Stimulated activated CD4-positive, alpha-beta T cell treated with anti-CD3 and anti-CD28 coated beads, Interleukin-2, amount 100 ng/mL, for 4 hours (primary cell): ENCODE measurements around the gene WFDC2.
"Not testable (repeated sequence)": the region's sequence is repeated elsewhere in the genome, so short reads cannot be mapped to it uniquely, and the experiment has no call there.

Experiments
- DNase-seq: peaks from one replicate; pipeline ENCODE4 v3.0.0-alpha.2; 2020; ENCODE audit warnings: low read depth

WFDC2 gene

GRCh38 chr20:45452238-45452637, 17.3 kb upstream of the WFDC2 start:
- no peak for DNase-seq

DNA sequence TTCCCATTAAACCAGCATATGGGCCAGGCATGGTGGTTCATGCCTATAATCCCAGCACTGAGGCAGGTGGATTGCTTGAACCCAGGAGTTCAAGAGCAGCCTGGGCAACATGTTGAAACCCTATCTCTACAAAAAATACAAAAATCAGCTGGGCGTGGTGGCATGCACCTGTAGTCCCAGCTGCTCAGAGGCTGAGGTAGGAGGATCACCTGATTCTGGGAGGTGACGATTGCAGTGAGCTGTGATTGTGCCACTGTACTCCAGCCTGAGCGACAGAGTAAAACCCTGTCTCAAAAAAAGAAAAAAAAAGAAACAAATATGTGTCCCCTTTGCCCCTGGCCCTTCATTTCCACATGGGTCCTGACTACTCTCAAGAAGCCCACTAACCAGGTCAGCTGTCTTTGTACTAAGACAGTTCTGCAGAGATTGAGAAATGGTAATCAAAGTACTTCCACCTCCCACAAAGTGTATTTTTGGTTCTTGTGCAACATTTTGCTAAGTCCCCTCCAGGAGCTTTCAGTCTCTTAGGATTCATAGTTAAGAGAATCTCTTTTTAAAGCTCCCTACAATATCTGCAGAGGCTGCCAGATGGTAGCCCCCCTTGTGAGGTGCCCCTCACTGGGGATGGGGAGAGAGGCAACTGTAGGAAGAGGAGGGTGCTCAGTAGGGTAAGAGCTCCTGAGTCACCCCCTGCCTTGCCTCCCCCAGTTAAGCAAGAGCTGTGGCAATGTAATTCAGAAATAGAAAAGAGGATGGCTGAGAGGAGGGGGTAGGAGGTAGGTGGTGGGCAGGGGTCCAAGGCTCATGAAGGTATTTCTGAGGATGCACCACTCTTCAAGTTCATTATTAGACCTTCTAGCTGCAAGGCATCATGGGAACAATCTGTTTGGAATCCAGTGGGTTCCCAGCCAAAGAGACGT, 16.5 kb upstream of the WFDC2 start:
- no peak for DNase-seq

DNA sequence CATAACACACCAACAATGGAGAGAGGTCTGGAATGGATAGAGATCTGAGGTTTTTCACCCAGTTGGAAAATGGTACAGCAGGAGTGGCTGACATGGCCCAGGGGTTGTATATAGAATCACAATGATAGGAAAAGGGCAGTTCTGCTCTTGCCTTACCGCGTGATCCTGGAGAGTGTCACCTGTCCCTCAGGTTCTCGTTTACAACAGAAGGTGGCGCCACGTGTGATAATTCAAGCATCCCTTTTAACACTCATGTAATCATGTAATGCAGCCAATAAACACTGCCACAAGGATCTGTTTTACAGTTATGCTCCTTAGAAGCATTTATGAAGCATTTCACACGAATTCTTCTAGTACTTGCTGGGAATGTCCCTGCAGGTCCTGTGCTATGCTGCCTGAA, 12.9 kb upstream of the WFDC2 start:
- DNase-seq: no peak

DNA sequence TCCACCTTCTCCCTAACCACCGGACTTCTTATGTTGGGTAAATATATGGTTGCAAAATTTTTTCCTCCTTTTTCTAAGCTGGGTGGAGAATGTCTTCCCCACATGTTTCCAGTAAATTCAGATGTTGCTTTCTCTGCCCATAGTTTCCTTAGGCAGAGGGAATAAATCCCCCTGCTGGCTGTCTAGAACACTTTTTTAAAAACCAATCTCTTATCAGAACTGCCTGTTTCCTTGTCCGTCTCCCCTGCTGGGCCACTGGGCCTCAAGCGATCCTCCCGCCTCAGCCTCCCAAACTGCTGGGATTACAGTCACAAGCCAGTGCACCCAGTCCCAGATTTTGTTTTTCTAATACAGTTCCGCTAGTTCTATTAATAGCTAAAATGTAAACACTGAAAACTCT, 9.9 kb upstream of the WFDC2 start:
- DNase-seq: no peak

DNA sequence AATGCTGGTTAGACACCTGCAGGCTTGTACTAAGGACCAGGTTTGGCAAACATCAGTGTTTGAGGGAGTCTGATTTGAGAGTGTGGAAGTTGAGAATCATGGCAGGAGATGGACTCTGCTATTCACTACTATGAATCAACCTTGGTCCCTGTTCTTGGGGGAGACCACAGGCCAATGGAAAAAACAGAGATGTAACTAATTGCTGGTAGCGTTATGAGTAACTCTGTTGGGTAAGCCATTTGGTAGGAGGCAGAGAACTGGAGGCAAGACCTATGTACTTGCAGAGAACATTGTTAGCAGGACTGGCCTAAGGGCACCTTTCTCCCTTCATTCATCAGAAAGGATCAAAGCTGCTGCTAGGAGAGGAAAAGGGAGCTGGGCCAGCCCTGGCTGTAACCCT, 8.3 kb upstream of the WFDC2 start:
- DNase-seq: no peak

DNA sequence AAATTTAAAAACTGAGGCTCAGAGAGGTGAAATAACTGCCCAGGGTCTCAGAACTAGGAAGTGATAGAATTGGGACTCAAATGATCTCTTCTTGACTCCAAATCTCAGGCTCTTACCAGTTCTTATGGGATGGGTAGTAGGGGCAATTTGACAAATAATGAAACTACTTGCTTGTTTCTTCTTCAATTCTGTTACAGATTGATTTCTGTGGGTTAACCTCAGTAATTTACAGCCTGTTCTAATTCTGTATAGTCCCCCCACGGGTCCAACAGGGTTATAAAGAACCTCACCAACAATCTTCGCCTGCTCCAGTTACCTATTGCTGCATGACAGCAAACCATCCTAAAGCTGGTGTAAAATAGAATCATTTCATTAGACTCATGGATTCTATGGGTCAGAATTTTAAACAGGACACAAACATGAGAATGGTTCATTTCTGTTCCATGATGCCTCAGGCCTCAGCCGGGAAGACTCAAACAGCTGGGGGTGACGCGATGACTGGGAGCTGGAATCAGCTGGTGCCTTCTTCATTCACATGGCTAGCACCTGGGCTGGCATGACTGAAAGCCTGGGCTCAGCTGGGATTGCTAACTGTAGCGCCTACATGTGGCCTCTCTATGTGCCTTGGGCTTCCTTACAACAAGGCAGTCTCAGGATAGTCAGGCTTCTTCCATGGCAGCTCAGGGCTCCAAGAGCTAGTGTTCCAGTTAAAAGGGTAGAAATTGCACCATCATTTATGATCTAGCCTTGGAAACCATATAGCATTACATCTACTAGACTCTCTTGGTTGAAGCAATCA, 6.6 kb upstream of the WFDC2 start:
- no peak for DNase-seq

GRCh38 chr20:45463709-45464108, 5.8 kb upstream of the WFDC2 start:
- no peak for DNase-seq

- DNase-seq: no peak
These were observed 3.9 kb upstream of the WFDC2 start for GRCh38 chr20:45465491-45466266.

DNA sequence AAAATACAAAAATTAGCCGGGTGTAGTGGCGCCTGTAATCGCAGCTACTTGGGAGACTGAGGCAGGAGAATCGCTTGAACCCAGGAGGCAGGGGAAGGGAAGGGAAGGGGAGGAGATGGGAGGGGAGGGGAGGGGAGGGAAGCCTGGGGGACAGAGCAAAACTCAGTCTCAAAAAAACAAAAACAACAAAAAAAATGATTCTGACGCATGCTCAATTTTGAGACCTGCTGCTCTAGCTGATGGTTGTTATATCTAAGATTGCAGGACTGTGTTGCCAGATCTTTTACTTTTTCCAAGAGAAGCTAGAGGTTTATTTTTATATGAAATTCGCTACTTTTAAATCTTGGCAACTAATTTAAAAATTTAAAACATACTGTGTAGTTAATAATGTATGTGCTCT, 2.4 kb upstream of the WFDC2 start:
- DNase-seq: no peak

GRCh38 chr20:45467861-45468260, 1.7 kb upstream of the WFDC2 start:
- DNase-seq: no peak

DNA sequence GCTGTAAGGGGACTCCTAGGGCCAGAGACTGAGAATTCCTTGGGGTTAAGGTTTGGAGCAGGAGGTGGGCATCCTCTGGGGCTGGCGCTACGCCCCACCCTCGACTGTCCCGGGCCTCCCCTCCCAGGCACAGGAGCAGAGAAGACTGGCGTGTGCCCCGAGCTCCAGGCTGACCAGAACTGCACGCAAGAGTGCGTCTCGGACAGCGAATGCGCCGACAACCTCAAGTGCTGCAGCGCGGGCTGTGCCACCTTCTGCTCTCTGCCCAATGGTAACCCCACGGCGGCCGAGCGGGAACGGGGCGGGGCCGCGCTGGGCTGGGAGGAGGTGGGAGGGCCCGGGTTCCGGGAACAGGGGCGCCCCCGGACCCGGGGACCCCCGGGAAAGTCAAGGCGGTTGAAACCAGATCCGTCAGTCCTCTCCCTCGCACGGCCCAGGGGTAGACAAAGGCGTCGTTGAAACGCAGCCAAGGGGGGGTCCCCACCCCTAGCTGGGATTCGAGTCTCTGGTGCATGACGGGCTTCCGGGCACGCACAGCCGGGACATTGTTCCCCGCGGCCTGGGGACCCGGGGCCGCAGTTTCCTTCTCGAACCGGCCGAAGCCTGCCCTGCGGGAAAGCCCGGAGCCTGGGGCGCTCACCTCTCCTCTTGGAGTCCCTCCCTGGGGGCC, 844 bp downstream of the WFDC2 start:
- DNase-seq: no peak

GRCh38 chr20:45470937-45471336, 1.4 kb downstream of the WFDC2 start:
- no peak for DNase-seq

GRCh38 chr20:45472286-45472685, 2.7 kb downstream of the WFDC2 start:
- not testable (repeated sequence) for DNase-seq

- DNase-seq: not testable (repeated sequence)
These were observed 8.1 kb downstream of the WFDC2 start for GRCh38 chr20:45477530-45478148.

GRCh38 chr20:45479822-45480221, 10.3 kb downstream of the WFDC2 start:
- DNase-seq: no peak

- DNase-seq: no peak
These were observed 15.1 kb downstream of the WFDC2 start for GRCh38 chr20:45484676-45485075.

- no peak for DNase-seq
These were observed 15.8 kb downstream of the WFDC2 start for GRCh38 chr20:45485388-45485787.

DNA sequence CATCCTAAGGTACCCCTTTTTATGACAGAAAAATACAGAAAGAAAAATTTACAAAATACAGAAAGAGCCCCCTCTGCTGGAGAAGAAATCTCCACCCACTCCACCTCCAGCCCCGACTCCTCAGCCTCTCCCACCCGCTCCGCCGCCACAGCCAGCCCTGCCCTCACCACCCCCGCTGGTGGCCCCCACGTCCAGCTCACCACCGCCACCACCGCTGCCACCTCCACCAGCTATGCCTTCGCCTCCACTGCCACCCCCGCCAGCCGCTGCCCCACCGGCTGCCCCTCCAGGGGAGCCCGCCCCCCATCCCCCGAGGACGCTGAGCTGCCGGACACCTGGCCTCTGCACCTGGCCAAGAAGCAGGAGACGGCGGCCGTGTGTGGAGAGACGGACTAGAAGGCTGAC, 17.7 kb downstream of the WFDC2 start:
- DNase-seq: no peak

DNA sequence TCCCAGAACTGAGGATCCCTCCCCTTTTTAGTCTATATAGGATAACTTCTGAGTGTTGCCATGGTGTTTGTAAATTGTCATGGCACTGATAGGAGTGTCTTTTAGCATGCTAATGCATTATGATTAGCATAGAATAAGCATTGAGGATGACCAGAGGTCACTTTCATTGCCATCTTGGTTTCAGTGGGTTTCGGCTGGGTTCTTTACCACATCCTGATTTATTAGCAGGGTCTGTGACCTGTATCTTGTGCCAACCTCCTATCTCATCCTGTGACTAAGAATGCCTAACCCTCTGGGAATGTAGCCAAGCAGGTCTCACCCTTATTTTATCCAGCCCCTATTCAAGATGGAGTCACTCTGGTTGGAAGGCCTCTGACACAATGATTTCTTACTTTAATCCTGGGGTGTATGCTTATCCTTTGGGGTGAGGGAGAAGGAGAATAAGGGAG, 19.6 kb downstream of the WFDC2 start:
- DNase-seq: no peak

DNA sequence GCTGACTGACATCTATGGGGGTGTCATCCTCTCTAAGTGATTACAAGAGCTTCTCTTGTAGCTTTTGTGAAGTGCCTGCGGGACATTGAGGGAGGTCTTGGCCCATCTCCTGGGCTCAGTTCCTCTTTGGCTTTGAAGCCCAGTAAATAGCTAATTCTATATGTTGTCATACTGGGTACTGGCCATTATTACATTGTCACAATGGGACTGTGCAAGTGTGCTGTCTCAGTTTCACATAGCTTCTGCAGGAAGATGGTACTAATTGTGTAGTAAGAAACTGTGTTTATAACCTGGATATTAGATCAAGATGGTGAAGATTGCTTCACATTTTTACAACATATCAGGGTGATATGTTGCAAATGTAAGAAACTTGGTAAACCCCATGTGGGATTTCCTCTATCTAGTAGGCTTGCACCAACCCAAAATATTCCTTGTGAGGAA, 26.0 kb downstream of the WFDC2 start:
- DNase-seq: no peak

DNA sequence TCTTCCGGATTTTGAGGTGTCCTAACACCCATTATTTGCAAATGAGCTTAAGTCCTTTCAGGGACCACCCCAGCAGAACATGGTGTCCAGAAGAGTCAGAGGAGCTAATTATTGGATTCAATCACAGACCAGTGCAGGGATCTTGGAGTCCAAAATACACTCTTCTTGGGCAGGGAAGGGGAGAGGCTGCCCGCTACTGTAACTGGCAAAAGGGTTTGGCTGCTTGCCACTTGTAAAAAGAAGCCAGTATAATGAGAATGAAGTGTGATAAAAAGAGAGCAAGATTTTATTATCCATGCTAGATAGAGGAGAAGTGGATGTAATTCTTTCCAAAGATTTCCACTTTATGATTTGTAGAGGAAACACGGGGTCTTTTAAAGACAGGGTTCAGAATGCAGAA, 26.6 kb downstream of the WFDC2 start:
- DNase-seq: no peak
